ENCODE data around the gene LDB3.
"Not testable (repeated sequence)": the region's sequence is repeated elsewhere in the genome, so short reads cannot be mapped to it uniquely, and the experiment has no call there.

LDB3 gene

DNA sequence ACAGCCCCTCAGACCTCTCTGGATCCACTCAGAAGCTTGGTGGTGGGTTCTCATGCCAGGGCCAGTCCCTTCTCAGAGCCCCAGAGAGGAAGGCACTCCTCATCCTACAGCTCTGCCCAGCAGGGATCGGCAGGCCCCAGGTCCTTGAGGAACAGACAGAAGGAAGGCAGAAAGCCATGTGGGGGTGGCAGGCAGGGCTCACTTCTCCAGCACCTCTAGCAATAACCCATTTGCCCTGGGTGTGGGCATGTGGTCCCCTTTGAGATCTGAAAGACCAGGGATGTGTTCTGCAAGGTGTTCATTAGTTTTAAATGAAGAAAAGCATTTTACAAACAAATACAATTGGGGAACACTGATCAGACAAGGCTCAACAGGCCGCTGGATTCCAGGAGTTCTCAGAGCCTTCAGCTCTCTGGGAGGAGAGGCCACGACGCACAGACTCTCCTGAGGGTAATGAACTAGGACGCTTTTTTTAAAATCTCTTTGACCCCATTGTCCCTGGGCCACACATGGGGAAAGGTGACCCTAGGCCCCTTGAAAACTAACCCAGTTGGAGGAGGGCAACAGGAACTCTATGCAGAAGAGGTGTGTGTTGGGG is 40.6 kb downstream of the LDB3 start:
- no peak for DNase-seq

GRCh38 chr10:86709396-86710185 is 41.3 kb downstream of the LDB3 start:
- DNase-seq, result no peak

DNA sequence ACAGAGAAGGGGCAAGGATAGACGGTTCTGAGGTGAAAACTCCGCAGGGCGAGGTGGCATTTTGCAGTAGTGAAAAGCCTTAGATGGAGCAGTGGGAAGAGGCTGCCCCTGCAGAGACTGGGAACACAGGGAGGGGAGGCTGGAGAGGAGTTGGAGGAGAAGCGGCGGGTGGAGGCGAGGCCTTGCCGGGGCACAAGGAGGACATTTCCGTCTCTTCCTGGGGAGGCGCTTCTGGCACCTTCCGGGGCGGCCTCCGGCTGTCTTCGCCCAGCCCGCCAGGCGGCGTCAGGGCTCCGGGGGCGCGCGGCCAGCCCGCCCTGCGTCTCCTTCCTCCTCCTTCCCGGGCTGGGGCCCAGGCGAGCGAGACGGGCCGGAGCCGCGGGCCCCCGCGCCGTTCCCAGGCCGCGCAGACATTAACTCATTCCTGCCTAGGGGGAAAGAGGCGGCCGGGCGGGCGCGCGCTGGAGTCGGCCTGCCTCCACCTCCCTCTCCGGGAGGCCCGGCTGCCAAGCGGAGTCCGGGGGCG is 42.7 kb downstream of the LDB3 start:
- DNase-seq, result peak; percentile 93

DNA sequence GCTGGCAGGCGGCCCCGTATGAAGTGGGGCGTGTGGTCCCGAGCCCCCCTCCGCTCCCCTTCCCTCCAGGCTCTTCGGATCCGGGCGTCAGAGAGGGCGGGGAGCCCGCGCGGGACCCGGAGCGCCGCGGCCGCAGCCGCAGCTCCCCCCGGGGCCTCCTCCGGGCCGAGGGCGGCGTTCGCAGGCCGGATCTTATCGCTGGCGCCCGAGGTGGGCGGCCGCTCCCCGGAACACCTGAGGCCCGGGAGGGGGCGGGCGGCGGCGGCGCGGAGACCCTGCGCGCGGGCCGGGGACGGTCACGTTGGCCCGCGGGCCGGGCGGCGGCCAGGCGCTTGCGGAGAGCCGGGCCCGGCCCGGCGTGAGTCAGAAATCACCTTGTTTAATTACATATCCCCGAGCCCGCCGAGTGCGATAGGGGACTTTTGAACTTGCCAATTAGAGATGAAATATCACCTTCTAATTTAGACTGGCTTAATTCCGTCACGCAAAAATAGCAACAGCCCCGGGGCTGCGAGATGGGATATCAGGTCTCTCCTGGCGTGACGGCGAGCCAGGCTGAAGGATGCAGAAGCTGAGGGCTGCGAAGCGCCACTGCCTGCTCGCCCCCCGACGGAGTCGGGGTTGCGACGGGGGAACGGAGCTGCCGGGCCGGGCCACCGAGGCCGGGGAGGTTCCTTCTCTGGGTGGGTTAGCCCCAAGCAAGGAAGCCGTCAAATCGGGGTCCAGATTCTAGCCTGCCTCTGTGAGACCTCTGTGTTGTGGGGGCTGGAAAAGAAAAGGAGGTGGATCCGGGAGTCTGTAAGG is 43.4 kb downstream of the LDB3 start:
- DNase-seq, result peak; percentile 77

DNA sequence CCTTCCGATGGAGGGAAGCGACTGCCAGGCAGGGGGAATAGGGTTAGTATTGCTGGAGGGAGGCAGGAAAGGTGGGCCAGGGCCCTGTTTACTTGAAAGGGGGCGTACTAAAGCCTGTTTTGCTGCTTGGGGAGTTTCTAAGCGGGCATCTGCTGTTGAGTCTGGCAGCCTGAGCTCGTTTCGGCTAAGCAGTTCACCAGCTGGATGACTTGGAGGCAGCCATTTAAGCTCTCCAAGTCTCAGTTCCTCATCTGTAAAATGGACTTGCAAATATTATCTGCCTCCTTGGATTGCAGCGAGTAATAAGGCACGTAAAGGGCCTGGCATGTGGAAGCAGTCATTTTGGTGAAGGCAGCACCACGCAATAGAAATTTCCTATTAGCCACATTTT is 44.0 kb downstream of the LDB3 start:
- no peak for DNase-seq

DNA sequence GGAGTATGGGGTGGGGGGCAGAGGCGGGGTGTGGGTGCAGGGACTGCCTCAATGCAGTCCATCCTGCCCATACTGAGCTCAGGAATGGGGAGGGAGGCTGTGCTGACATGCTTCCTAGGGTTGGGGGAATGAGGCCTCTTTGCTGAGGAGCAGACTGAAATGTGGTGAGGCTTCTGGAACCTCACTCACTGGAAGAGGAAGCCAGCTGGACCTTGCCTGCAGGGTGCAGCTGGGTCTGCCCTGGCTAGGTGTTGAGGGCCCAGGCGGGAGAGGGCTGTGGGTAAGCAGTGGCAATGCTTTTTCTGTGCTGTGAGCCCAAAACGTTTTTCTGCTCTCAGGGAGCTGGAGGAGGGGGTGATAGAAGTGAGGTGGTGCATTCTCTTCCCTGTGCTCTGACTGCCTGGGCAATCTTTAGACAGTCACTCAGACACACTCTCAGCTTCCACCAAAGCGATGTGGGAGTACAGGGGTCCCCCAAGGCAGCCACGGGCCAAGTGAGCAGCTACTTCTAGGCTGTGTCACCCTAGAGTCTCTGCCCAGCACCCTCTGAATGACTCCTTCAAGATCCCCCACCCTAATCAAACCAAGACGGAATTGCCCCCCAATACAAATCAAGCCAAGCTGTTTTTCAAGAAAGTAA is 47.0 kb downstream of the LDB3 start:
- DNase-seq, result no peak

DNA sequence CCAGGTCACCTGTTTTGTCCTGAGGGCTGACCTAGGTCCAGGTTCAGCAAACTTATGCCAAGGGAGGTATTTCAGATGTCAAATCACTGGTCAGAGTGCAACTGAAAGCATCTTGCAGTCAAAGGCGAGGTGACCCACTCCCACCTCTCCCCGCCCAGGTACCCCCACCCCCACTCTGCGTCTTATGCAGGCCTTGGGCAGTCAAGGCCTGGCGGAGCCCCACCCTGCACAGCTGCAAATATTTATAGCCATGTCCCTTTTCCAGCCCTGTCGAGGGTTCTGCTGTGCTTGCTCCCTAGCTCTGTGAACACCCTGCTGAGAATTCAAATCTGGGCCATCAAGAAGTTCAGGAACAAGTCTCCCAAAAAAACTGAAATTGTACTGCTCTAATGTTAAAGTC is 47.5 kb downstream of the LDB3 start:
- no peak for DNase-seq

DNA sequence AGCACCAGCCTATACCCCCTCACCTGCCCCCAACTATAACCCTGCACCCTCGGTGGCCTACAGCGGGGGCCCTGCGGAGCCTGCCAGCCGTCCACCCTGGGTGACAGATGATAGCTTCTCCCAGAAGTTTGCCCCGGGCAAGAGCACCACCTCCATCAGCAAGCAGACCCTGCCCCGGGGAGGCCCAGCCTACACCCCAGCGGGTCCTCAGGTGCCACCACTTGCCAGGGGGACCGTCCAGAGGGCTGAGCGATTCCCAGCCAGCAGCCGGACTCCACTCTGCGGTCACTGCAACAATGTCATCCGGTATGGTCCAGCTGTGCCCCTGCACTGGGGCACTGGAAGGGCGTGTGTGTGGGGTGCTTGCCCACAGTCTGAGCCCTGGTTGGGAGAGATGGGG is 48.2 kb downstream of the LDB3 start:
- DNase-seq, result no peak

- DNase-seq, result no peak
Observed at GRCh38 chr10:86718556-86718955, 50.2 kb downstream of the LDB3 start.

GRCh38 chr10:86721232-86721631 is 52.9 kb downstream of the LDB3 start:
- DNase-seq, result no peak

- DNase-seq, result no peak
Observed at GRCh38 chr10:86723009-86723408, 54.7 kb downstream of the LDB3 start.

- DNase-seq, result no peak
Observed at GRCh38 chr10:86724445-86724844, 56.1 kb downstream of the LDB3 start.

DNA sequence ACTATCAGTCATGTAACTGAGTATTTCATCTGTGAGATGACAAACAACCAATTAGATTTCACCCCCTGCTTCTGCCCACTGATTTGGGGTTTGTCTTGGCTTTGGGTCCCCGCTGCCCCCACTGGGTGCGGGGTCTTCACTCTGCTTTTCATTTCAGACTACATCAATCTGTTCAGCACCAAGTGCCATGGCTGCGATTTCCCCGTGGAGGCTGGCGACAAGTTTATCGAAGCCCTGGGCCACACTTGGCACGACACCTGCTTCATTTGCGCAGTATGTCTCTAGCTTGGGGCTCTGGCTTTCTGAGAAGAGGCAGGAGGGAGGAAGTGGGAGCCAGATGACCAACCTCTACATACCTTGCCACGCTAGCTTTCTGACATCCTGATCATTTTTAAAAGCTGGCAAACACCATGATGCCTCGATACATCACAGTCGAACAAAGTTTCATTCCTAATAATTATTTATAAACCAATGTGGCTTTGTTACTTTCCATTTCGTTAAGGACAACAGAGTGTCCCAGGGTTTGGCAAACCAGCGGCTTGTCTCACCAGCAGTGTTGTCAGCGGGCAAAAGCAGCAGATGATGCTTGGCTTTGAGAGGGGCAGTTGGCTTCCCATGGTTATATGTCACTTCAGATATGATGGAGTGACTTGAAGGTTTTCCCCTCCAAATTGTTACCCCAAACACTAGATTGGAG is 57.8 kb downstream of the LDB3 start:
- no peak for DNase-seq

- peak; percentile 11 for DNase-seq
Observed at GRCh38 chr10:86726677-86726999, 58.3 kb downstream of the LDB3 start.

DNA sequence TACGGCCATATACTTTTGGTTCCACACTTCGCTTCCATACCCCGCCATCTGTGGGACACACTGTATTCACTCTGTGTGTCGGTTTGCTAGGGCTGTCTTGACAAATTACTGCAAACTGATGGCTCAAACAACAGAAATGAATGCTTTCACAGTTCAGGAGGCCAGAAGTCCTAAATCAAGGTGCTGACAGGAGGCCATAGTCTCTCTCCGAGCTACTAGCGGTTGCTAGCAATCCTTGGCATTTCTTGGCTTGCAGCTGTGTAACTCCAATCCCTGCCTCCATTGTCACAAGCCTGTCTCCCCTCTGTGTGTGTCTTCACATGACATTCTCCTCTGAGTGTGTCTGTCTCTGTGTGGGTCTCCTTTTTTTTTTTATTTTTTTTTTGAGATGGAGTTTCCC is 59.2 kb downstream of the LDB3 start:
- no peak for DNase-seq

GRCh38 chr10:86728056-86728455 is 59.7 kb downstream of the LDB3 start:
- DNase-seq, result no peak

GRCh38 chr10:86729677-86730076 is 61.4 kb downstream of the LDB3 start:
- DNase-seq, result no peak

- peak; percentile 56 for DNase-seq
Observed at GRCh38 chr10:86730227-86730626, 61.9 kb downstream of the LDB3 start.

- no peak for DNase-seq
Observed at GRCh38 chr10:86732771-86733170, 64.5 kb downstream of the LDB3 start.

DNA sequence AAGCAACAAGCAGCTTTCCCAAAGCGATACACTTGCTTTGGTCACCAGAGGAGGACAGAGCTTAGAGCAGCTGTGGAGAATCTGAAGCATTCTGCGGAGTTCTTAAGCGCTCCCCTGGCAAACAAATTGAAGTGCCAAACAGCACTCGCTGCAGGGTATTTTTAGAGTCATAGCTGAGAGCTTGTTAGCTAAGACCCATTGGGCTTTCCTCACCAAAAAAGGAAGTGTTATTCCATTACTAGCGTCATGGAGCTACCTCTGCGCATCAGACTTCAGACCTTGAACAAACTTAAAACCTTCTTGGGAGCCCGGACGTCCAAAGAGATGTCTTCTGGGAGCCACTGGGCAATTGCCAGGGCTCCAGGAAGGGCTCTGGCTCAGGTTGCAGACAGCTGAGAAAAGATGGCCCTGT is 65.0 kb downstream of the LDB3 start:
- DNase-seq, result no peak

GRCh38 chr10:86734207-86734988 is 66.1 kb downstream of the LDB3 start:
- DNase-seq, result no peak

DNA sequence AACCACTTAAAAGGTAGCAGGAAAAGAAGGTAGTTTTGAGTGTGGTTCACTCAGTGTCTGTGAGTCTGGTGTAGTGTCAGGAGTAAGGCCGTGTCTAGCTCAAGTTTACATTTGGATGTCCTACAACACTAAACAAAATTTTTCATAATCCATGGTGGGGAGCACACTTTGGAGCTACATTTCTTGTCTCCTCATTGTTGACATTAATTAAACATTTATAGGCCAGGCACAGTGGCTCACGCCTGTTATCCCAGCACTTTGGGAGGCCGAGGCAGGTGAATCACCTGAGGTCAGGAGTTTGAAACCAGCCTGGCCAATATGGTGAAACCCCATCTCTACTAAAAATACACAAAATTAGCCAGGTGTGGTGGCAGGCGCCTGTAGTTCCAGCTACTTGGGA is 67.0 kb downstream of the LDB3 start:
- DNase-seq, result not testable (repeated sequence)
